Activated T-helper 17 cell treated with anti-CD3 and anti-CD28 coated beads, Interleukin-2, amount 50 U/mL, for 72 hours (primary cell): ENCODE measurements around the gene NDUFA1. TPM values are rescaled to one million over a fixed set of nuclear protein-coding genes. Genes with fewer than 3 reads are reported as not detected.
A peak's percentile ranks its signal among the peaks of the same experiment; 100 is the strongest.
"Not testable (repeated sequence)": the region's sequence is repeated elsewhere in the genome, so short reads cannot be mapped to it uniquely, and the experiment has no call there.

Source experiments
- ATAC-seq: fragments of 150-1000 bp; cut with Tn5 transposase; replicated peaks from 2 replicates; pipeline ENCODE4 v1.10.0; 2021; ENCODE audit warnings: mild to moderate bottlenecking, moderate library complexity
- H3K27ac Mint-ChIP-seq: one replicate; pipeline ENCODE4 v1.8.0; 2022; ENCODE audit warnings: mixed read lengths
- H3K27me3 Mint-ChIP-seq: one replicate; pipeline ENCODE4 v1.8.0; 2022; ENCODE audit warnings: mixed read lengths
- H3K36me3 Mint-ChIP-seq: one replicate; pipeline ENCODE4 v1.8.0; 2022; ENCODE audit warnings: low read depth, mild to moderate bottlenecking, mixed read lengths
- H3K4me1 Mint-ChIP-seq: one replicate; pipeline ENCODE4 v1.8.0; 2022; ENCODE audit warnings: mixed read lengths
- H3K4me3 Mint-ChIP-seq: one replicate; pipeline ENCODE4 v1.8.0; 2022; ENCODE audit warnings: mild to moderate bottlenecking, mixed read lengths
- H3K9me3 Mint-ChIP-seq: one replicate; pipeline ENCODE4 v1.8.0; 2022; ENCODE audit warnings: mixed read lengths
- total RNA-seq, 2 donors: library from RNA; stranded (reverse); gene quantifications; one replicate each; pipeline ENCODE4 v1.2.3, GENCODE V29; 2022

Gene NDUFA1
- total RNA-seq, 2 donors from 2014 or later = 70.5 to 96.5 TPM

- Mint-ChIP-seq H3K4me3 (peak overlapping the region; percentile 66), H3K36me3 (no peaks in the 10 kb centered on the region), H3K27me3 (no peaks in the 10 kb centered on the region), H3K4me1 (no peaks in the 10 kb centered on the region), H3K9me3 (no peaks in the 10 kb centered on the region), H3K27ac (no peak overlapping the region)
- ATAC-seq = peak; percentile 79
These were observed 14.2 kb downstream of the NDUFA1 start for GRCh38 chrX:119885554-119886428.

- no peak overlapping the region for H3K27ac Mint-ChIP-seq
- H3K9me3 Mint-ChIP-seq = no peaks in the 10 kb centered on the region
- ATAC-seq = peak; percentile 91
- peak overlapping the region; percentile 43 for H3K4me3 Mint-ChIP-seq
- H3K4me1 Mint-ChIP-seq = no peaks in the 10 kb centered on the region
- H3K27me3 Mint-ChIP-seq = no peaks in the 10 kb centered on the region
- H3K36me3 Mint-ChIP-seq = no peaks in the 10 kb centered on the region
These were observed 16.2 kb downstream of the NDUFA1 start for GRCh38 chrX:119887721-119888425.

- ATAC-seq, H3K36me3 Mint-ChIP-seq, H3K4me1 Mint-ChIP-seq, H3K27me3 Mint-ChIP-seq, H3K9me3 Mint-ChIP-seq, H3K4me3 Mint-ChIP-seq, H3K27ac Mint-ChIP-seq: not testable (repeated sequence)
These were observed 19.0 kb downstream of the NDUFA1 start for GRCh38 chrX:119890626-119891025.

- not testable (repeated sequence) for H3K27ac Mint-ChIP-seq, H3K4me3 Mint-ChIP-seq, ATAC-seq, H3K27me3 Mint-ChIP-seq, H3K9me3 Mint-ChIP-seq, H3K4me1 Mint-ChIP-seq, H3K36me3 Mint-ChIP-seq
These were observed 20.5 kb downstream of the NDUFA1 start for GRCh38 chrX:119891961-119892692.

- Mint-ChIP-seq H3K4me3 (no peak within 1 kb of the TSS), H3K9me3 (no peaks in the 10 kb centered on the region), H3K36me3 (no peaks in the 10 kb centered on the region), H3K27ac (no peak within 1 kb of the TSS), H3K4me1 (peaks cover 3% of the 10 kb centered on the region), H3K27me3 (no peaks in the 10 kb centered on the region)
- no peak for ATAC-seq
These were observed 24.3 kb downstream of the NDUFA1 start, which contains the start of gene AKAP14 for GRCh38 chrX:119895843-119896326. AKAP14 (plus strand) TSS chrX:119895893; CDS start chrX:119903224, 7,331 bp downstream.

GRCh38 chrX:119899125-119899524 is 27.5 kb downstream of the NDUFA1 start:
- H3K36me3 Mint-ChIP-seq = no peaks in the 10 kb centered on the region
- no peak overlapping the region for H3K4me3 Mint-ChIP-seq
- no peak overlapping the region for H3K27ac Mint-ChIP-seq
- no peaks in the 10 kb centered on the region for H3K27me3 Mint-ChIP-seq
- H3K9me3 Mint-ChIP-seq = no peaks in the 10 kb centered on the region
- H3K4me1 Mint-ChIP-seq = peaks cover 5% of the 10 kb centered on the region
- no peak for ATAC-seq

GRCh38 chrX:119900976-119901375 is 29.3 kb downstream of the NDUFA1 start:
- no peak for ATAC-seq
- Mint-ChIP-seq H3K27me3 (no peaks in the 10 kb centered on the region), H3K4me3 (no peak overlapping the region), H3K9me3 (no peaks in the 10 kb centered on the region), H3K27ac (no peak overlapping the region), H3K4me1 (peaks cover 5% of the 10 kb centered on the region), H3K36me3 (no peaks in the 10 kb centered on the region)

GRCh38 chrX:119916310-119916709 is 44.7 kb downstream of the NDUFA1 start:
- no peaks in the 10 kb centered on the region for H3K27me3 Mint-ChIP-seq
- H3K4me3 Mint-ChIP-seq = no peak overlapping the region
- no peaks in the 10 kb centered on the region for H3K36me3 Mint-ChIP-seq
- no peaks in the 10 kb centered on the region for H3K9me3 Mint-ChIP-seq
- no peaks in the 10 kb centered on the region for H3K4me1 Mint-ChIP-seq
- no peak overlapping the region for H3K27ac Mint-ChIP-seq
- no peak for ATAC-seq

GRCh38 chrX:119917877-119918276 is 46.2 kb downstream of the NDUFA1 start:
- Mint-ChIP-seq H3K4me3 (no peak overlapping the region), H3K27ac (no peak overlapping the region)

GRCh38 chrX:119919835-119920585 is 48.4 kb downstream of the NDUFA1 start:
- no peak for ATAC-seq
- no peaks in the 10 kb centered on the region for H3K9me3 Mint-ChIP-seq
- peaks cover 9% of the 10 kb centered on the region for H3K36me3 Mint-ChIP-seq
- H3K4me3 Mint-ChIP-seq = no peak overlapping the region
- no peak overlapping the region for H3K27ac Mint-ChIP-seq
- H3K27me3 Mint-ChIP-seq = no peaks in the 10 kb centered on the region
- no peaks in the 10 kb centered on the region for H3K4me1 Mint-ChIP-seq

More at GRCh38 chrX:119917877-119918276, 46.2 kb downstream of the NDUFA1 start:
- H3K4me1 Mint-ChIP-seq = no peaks in the 10 kb centered on the region
- H3K36me3 Mint-ChIP-seq = no peaks in the 10 kb centered on the region
- H3K27me3 Mint-ChIP-seq = no peaks in the 10 kb centered on the region
- no peak for ATAC-seq
- no peaks in the 10 kb centered on the region for H3K9me3 Mint-ChIP-seq

GRCh38 chrX:119922391-119922790 is 50.8 kb downstream of the NDUFA1 start:
- H3K36me3 Mint-ChIP-seq = peaks cover 22% of the 10 kb centered on the region
- H3K4me1 Mint-ChIP-seq, H3K9me3 Mint-ChIP-seq, H3K27me3 Mint-ChIP-seq, H3K27ac Mint-ChIP-seq, ATAC-seq, H3K4me3 Mint-ChIP-seq: not testable (repeated sequence)
